Peyer's patch (tissue), 4 donors: Measurements from ENCODE around the gene MCF2L.

Experiments
- POLR2A ChIP-seq, 2 donors: fragments of 450-650 bp; IDR thresholded peaks; one replicate each; pipeline ENCODE4 v1.5.1; 2017; ENCODE audit warnings: antibody characterized with exemption in 2 of 2, mild to moderate bottlenecking in 2 of 2, moderate library complexity in 2 of 2
- TF ChIP-seq, protein P1 (sequence below), 6 experiments: fragments of 450-650 bp in 4 of 6; fragments of 200-600 bp in 2 of 6; sonication (generic) in 1 of 6; IDR thresholded peaks; one replicate each; pipeline ENCODE4 v1.5.1; 2017 to 2019; ENCODE audit warnings: antibody characterized with exemption in 6 of 6, mild to moderate bottlenecking in 3 of 6, moderate library complexity in 1 of 6

- TF ChIP-seq, protein P1, sequence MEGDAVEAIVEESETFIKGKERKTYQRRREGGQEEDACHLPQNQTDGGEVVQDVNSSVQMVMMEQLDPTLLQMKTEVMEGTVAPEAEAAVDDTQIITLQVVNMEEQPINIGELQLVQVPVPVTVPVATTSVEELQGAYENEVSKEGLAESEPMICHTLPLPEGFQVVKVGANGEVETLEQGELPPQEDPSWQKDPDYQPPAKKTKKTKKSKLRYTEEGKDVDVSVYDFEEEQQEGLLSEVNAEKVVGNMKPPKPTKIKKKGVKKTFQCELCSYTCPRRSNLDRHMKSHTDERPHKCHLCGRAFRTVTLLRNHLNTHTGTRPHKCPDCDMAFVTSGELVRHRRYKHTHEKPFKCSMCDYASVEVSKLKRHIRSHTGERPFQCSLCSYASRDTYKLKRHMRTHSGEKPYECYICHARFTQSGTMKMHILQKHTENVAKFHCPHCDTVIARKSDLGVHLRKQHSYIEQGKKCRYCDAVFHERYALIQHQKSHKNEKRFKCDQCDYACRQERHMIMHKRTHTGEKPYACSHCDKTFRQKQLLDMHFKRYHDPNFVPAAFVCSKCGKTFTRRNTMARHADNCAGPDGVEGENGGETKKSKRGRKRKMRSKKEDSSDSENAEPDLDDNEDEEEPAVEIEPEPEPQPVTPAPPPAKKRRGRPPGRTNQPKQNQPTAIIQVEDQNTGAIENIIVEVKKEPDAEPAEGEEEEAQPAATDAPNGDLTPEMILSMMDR (IDR thresholded peaks at IDR 0.05) = no peak
- no peak for TF ChIP-seq POLR2A (IDR thresholded peaks at IDR 0.05)
These were observed 147.9 kb downstream of the MCF2L start for GRCh38 chr13:113116871-113117271.
